K562 (cell line): ENCODE measurements around the gene RFX7. TPM values are rescaled to one million over a fixed set of nuclear protein-coding genes. Genes with fewer than 3 reads are reported as not detected.

Source experiments
- ATAC-seq: fragments of 200-7000 bp; cut with Tn5 transposase; 3 replicates; pipeline ENCODE4 v1.9.1; 2020; ENCODE audit warnings: moderate library complexity
- BruUV-seq: library from RNA; stranded (reverse); fragments of 400-500 nt; replicated peaks from 2 replicates; lab custom pipeline; 2021; lab: Mats Ljungman, UMichigan
- CTCF ChIA-PET: fragments of 300-600 bp; formaldehyde crosslinking; extraction: SDS; loops from one replicate; lab custom pipeline; 2021; ENCODE audit warnings: low intra/inter-chr PET ratio; lab: Yijun Ruan, JAX
- POLR2A ChIA-PET: fragments of 300-600, 350-650 bp; sonication (Branson Sonifier 250); formaldehyde crosslinking; extraction: SDS; loops from one replicate; lab custom pipeline; 2021; ENCODE audit warnings: antibody characterized with exemption, inconsistent platforms; lab: Yijun Ruan, JAX
- DNase-seq, 4 experiments: peaks; one replicate each; pipeline versions ENCODE4 v3.0.0 to v3.0.0-alpha.2; 2011 to 2018; ENCODE audit warnings: low spot score in 3 of 4, mixed read lengths in 3 of 4; ENCODE audit errors: extremely low read depth in 1 of 4
- FAIRE-seq: peaks from 2 replicates; lab custom pipeline; 2011; peaks lifted over from hg19 to GRCh38; lab: Jason Lieb, UNC
- H2AFZ ChIP-seq: 2 replicates; pipeline ENCODE4 v1.6.0; 2011; ENCODE audit warnings: low read depth, low read length, control low read depth, inconsistent platforms
- H3K27ac ChIP-seq: fragments of 200-600 bp; 3 replicates; pipeline ENCODE4 v1.8.0; 2011; ENCODE audit warnings: low read depth, mild to moderate bottlenecking, control low read depth, inconsistent platforms, low read length, moderate library complexity, mixed read lengths; ENCODE audit errors: extremely low read depth
- H3K27me3 ChIP-seq, 2 experiments: fragments of 300-600 bp in 1 of 2; 2 replicates in 1 of 2; 3 replicates in 1 of 2; pipeline versions ENCODE4 v1.6.0 to v1.8.0; 2011; ENCODE audit warnings: inconsistent platforms in 2 of 2, low read length in 2 of 2, mild to moderate bottlenecking in 1 of 2, mixed read lengths in 1 of 2, moderate library complexity in 1 of 2; ENCODE audit not compliant: control insufficient read depth in 2 of 2, insufficient read depth in 2 of 2
- H3K36me3 ChIP-seq: fragments of 300-600 bp; 3 replicates; pipeline ENCODE4 v1.8.0; 2011; ENCODE audit warnings: mild to moderate bottlenecking, low read length, inconsistent platforms; ENCODE audit not compliant: control insufficient read depth, insufficient read depth
- H3K4me1 ChIP-seq, 2 experiments: fragments of 200-600 bp in 1 of 2; replicated peaks in 1 of 2; 2 replicates in 1 of 2; 3 replicates in 1 of 2; pipeline versions ENCODE4 v1.5.1 to v1.8.0; 2011; ENCODE audit warnings: inconsistent platforms in 2 of 2, low read length in 2 of 2, mild to moderate bottlenecking in 1 of 2, mixed read lengths in 1 of 2, moderate library complexity in 1 of 2; ENCODE audit not compliant: control insufficient read depth in 2 of 2, insufficient read depth in 2 of 2
- H3K4me2 ChIP-seq: 2 replicates; pipeline ENCODE4 v1.6.1; 2011; ENCODE audit warnings: low read length, control low read depth, inconsistent platforms, mixed read lengths; ENCODE audit not compliant: insufficient read depth
- H3K4me3 ChIP-seq: fragments of 200-600 bp; sonication (generic), shearing (Covaris generic); 2 replicates; pipeline ENCODE4 v1.5.1; 2016; ENCODE audit warnings: control low read depth, inconsistent platforms
- H3K79me2 ChIP-seq: fragments of 200-600 bp; 3 replicates; pipeline ENCODE4 v1.8.0; 2011; ENCODE audit warnings: low read length, inconsistent platforms; ENCODE audit not compliant: control insufficient read depth, insufficient read depth
- H3K9ac ChIP-seq, 2 experiments: 2 replicates each; pipeline versions ENCODE4 v1.6.0 to v1.6.1; 2011; ENCODE audit warnings: low read depth in 2 of 2, low read length in 2 of 2, control low read depth in 1 of 2, inconsistent platforms in 1 of 2, mild to moderate bottlenecking in 1 of 2, mixed read lengths in 1 of 2; ENCODE audit not compliant: insufficient read depth in 1 of 2
- H3K9me1 ChIP-seq: one replicate; pipeline ENCODE4 v1.6.0; 2011; ENCODE audit warnings: inconsistent platforms, mild to moderate bottlenecking, low read length, moderate library complexity; ENCODE audit not compliant: control insufficient read depth, insufficient read depth
- H3K9me3 ChIP-seq: replicated peaks from 2 replicates; pipeline ENCODE4 v1.5.1; 2011; ENCODE audit warnings: low read depth, low read length, inconsistent platforms; ENCODE audit not compliant: control insufficient read depth, insufficient read depth
- H4K20me1 ChIP-seq: replicated peaks from 2 replicates; pipeline ENCODE4 v1.6.1; 2011; ENCODE audit warnings: low read length, inconsistent platforms, mixed read lengths; ENCODE audit not compliant: control insufficient read depth, insufficient read depth
- ESRRA ChIP-seq: fragments of 450-650 bp; IDR thresholded peaks from 2 replicates; pipeline ENCODE4 v1.6.1; 2014; ENCODE audit warnings: low read depth, mild to moderate bottlenecking, moderate library complexity, borderline replicate concordance
- ETV1 ChIP-seq: fragments of 450-650 bp; conservative IDR thresholded peaks from 2 replicates; pipeline ENCODE4 v1.6.1; 2016; ENCODE audit warnings: missing genetic modification characterization, control low read depth, low read depth, missing compliant biosample characterization
- GTF2F1 ChIP-seq: IDR thresholded peaks from 2 replicates; pipeline ENCODE4 v1.6.1; 2011; ENCODE audit warnings: low read depth, low read length, improper control_type of control experiment
- PCBP2 ChIP-seq: fragments of 200-400 bp; formaldehyde crosslinking; IDR thresholded peaks from 2 replicates; pipeline ENCODE4 v1.6.1; 2018; ENCODE audit warnings: low read length, low read depth, mild to moderate bottlenecking, moderate library complexity; ENCODE audit not compliant: poor library complexity, severe bottlenecking
- XRCC5 ChIP-seq: fragments of 200-400 bp; formaldehyde crosslinking; IDR thresholded peaks from 2 replicates; pipeline ENCODE4 v1.6.1; 2017; ENCODE audit warnings: low read depth, mild to moderate bottlenecking, low read length
- ZNF347 ChIP-seq: fragments of 450-650 bp; formaldehyde crosslinking; IDR thresholded peaks from 2 replicates; pipeline ENCODE4 v1.4.0; 2020; ENCODE audit warnings: low read depth, mild to moderate bottlenecking, moderate library complexity
- ZNF699 ChIP-seq: fragments of 250-450 bp; sonication (Bioruptor Pico); IDR thresholded peaks from 2 replicates; pipeline ENCODE4 v1.8.0; 2021; ENCODE audit warnings: mild to moderate bottlenecking, moderate library complexity; ENCODE audit not compliant: insufficient replicate concordance
- ZNF707 ChIP-seq: fragments of 250-450 bp; sonication (Bioruptor Pico); conservative IDR thresholded peaks from 2 replicates; pipeline ENCODE4 v1.8.0; 2022; ENCODE audit warnings: inconsistent platforms, mild to moderate bottlenecking, moderate library complexity
- WGBS: fragments of 100-300 bp; shearing (Covaris generic); methylation state at CpG from one replicate; pipeline ENCODE4 v1.1.6; 2016; ENCODE audit warnings: low coverage, mixed read lengths; ENCODE audit not compliant: insufficient coverage; ENCODE audit errors: missing lambda C conversion rate; 5-methylcytosine and 5-hydroxymethylcytosine counted together
- in situ Hi-C: fragments of 300-500 bp; cut with MboI; formaldehyde crosslinking; loops from 4 replicates; pipeline ENCODE4 v1.15.0; 2018; ENCODE audit warnings: inconsistent platforms, mixed read lengths
- intact Hi-C: fragments of 100-400 bp; cut with micrococcal nuclease; formaldehyde crosslinking; loops from 2 replicates; pipeline ENCODE4 v1.14.2; 2022
- polyA plus RNA-seq, 8 experiments: library from polyadenylated mRNA; depleted of rRNA in 4 of 8; stranded (reverse) in 5 of 8; unstranded in 3 of 8; fragments of >200 nt; fragmentation: Nextera tagmentation in 2 of 8; fragmentation: Illumina TruSeq in 1 of 8; extraction: Ambion mirVana in 2 of 8; extraction: Trizol in 1 of 8; gene quantifications; 2 replicates each; pipeline versions ENCODE4 v1.2.1 to v1.2.3, GENCODE V29; 2011 to 2014; ENCODE audit warnings: inconsistent platforms in 1 of 8, missing spikeins in 1 of 8
- total RNA-seq, 7 experiments: library from RNA; depleted of rRNA in 6 of 7; stranded (reverse); fragments of >200 nt in 6 of 7; fragmentation: Illumina TruSeq in 2 of 7; extraction: Trizol in 2 of 7; gene quantifications; 2 replicates each; pipeline versions ENCODE4 v1.2.1 to v1.2.3, GENCODE V29; 2011 to 2021; ENCODE audit warnings: low replicate concordance in 1 of 7

Gene RFX7
- total and polyA plus RNA-seq, 9 of the 15 experiments (the other 6 are each of a cell fraction or from before 2014, with no cell fraction given) = 2.4 to 17.9 (median 6.3) TPM

DNA sequence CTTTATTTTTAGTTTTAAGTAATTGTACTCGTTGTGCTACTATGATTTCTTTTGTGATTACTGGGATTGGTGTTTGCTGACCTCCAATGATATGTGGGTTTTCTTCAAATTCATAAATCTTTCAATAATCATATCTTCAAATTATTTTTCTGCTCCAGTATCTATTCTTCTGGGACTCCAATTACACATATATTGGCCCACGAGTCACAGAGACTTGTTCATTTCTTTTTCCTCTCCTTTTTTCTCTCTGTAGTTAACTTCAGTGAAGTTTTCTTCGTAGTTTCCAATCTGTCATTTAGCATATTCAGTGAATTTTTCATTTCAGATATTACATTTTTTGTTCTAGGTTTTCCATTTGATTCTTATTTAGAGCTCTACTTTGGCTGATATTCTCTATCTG is 21.4 kb downstream of the RFX7 start:
- H3K9me1 ChIP-seq = no peaks in the 10 kb centered on the region
- DNase-seq = no peak
- FAIRE-seq = no peak
- ChIA-PET POLR2A (no interaction called here), CTCF (no interaction called here)
- H2AFZ ChIP-seq = no peak overlapping the region
- H3K4me2 ChIP-seq = no peak overlapping the region
- H3K27me3 ChIP-seq = no peaks in the 10 kb centered on the region
- no TSS peak for BruUV-seq
- H3K9ac ChIP-seq = no peak overlapping the region
- no peak overlapping the region for H3K27ac ChIP-seq
- in situ Hi-C loops (no loop called here), intact Hi-C loops (no loop called here)
- no peak overlapping the region for H3K4me3 ChIP-seq
- no peaks in the 10 kb centered on the region; the same call in 2 of the 3 replicates for H3K36me3 ChIP-seq
- no peak for ATAC-seq
- TF ChIP-seq PCBP2 (no peak), ETV1 (tag) (no peak)
- peaks cover 29% of the 10 kb centered on the region for H3K79me2 ChIP-seq
- H3K9me3 ChIP-seq = no peaks in the 10 kb centered on the region; the same call in none of the 2 replicates
- H4K20me1 ChIP-seq = no peaks in the 10 kb centered on the region
- WGBS = 95% methylated on average over 3 of the region's 3 CpGs
- H3K4me1 ChIP-seq = no peaks in the 10 kb centered on the region

DNA sequence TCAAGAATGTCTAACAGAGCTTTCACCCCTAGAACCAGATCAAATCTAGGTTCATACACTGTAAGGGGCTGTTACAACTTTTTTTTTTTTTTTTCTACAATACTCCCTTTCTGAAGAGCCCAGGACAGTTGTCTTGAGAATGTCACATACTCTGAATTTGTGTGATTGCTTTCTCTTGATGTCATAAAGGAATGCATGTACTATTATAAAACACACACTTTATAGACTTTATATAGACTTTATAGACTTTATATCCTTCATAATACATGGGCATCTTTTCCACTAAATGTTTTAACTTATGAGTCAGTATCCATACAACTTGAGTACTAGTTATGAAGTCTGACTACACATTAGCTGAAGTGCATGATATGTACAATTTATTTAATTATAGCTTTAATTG is 26.3 kb downstream of the RFX7 start:
- no TSS peak for BruUV-seq
- Histone ChIP-seq H3K27me3 (no peaks in the 10 kb centered on the region), H2AFZ (no peak overlapping the region), H3K36me3 (peaks cover 3% of the 10 kb centered on the region; the same call in 1 of the 3 replicates), H3K4me2 (no peak overlapping the region), H3K9me1 (no peaks in the 10 kb centered on the region), H4K20me1 (no peaks in the 10 kb centered on the region), H3K27ac (no peak overlapping the region), H3K79me2 (peaks cover 23% of the 10 kb centered on the region; the same call in 2 of the 3 replicates), H3K9ac (no peak overlapping the region), H3K4me3 (no peak overlapping the region), H3K4me1 (no peaks in the 10 kb centered on the region), H3K9me3 (no peaks in the 10 kb centered on the region)
- no peak for FAIRE-seq
- intact Hi-C loops (no loop called here), in situ Hi-C loops (no loop called here)
- ChIA-PET CTCF (no interaction called here), POLR2A (no interaction called here)
- no peak for DNase-seq
- no peak for ATAC-seq
- TF ChIP-seq ZNF707 (no peak), ZNF347 (CRISPR knock-in tag) (no peak), ZNF699 (CRISPR knock-in tag) (no peak), ESRRA (no peak), XRCC5 (no peak), GTF2F1 (no peak)
